Measurements from ENCODE around the gene ALK. TPM values are rescaled to one million over a fixed set of nuclear protein-coding genes. Genes with fewer than 3 reads are reported as not detected.

Gene ALK
- total RNA-seq, 2 donors from 2014 or later: 0.13 to 0.46 TPM

GRCh38 chr2:29206941-29207340, 714.4 kb downstream of the ALK start:
- no peaks in the 10 kb centered on the region for H3K9me3 ChIP-seq (ENCODE audit: control insufficient read depth, low read length)
- Mint-ChIP-seq H3K27me3 (ENCODE audit: insufficient read depth) (peaks cover 36% of the 10 kb centered on the region), H3K27ac (no peak overlapping the region), H3K9me3 (no peaks in the 10 kb centered on the region), H3K4me1 (peaks cover 20% of the 10 kb centered on the region), H3K36me3 (ENCODE audit: low read depth) (no peaks in the 10 kb centered on the region), H3K4me3 (no peak overlapping the region)
- H3K4me1 ChIP-seq (ENCODE audit: control insufficient read depth, insufficient read depth, low read length): no peaks in the 10 kb centered on the region
- no peaks in the 10 kb centered on the region for H3K27me3 ChIP-seq (ENCODE audit: control insufficient read depth, insufficient read depth, low read length, poor library complexity, severe bottlenecking)
- no peak overlapping the region for H3K27ac ChIP-seq (ENCODE audit: low read depth, low read length)
- DNase-seq: peak; percentile 69
- no peaks in the 10 kb centered on the region for H3K36me3 ChIP-seq (ENCODE audit: control insufficient read depth, insufficient read depth, low read length)
- H3K4me3 ChIP-seq (ENCODE audit: low read length): no peak overlapping the region
- no peak overlapping the region for H3K9ac ChIP-seq (ENCODE audit: extremely low read depth, low read length, poor library complexity, severe bottlenecking)
- 62 to 74% methylated on average over 5 of the region's 5 CpGs for WGBS, 2 experiments (ENCODE audit: insufficient coverage in 1 of 2, insufficient read length in 1 of 2)
- TF ChIP-seq, protein P1, sequence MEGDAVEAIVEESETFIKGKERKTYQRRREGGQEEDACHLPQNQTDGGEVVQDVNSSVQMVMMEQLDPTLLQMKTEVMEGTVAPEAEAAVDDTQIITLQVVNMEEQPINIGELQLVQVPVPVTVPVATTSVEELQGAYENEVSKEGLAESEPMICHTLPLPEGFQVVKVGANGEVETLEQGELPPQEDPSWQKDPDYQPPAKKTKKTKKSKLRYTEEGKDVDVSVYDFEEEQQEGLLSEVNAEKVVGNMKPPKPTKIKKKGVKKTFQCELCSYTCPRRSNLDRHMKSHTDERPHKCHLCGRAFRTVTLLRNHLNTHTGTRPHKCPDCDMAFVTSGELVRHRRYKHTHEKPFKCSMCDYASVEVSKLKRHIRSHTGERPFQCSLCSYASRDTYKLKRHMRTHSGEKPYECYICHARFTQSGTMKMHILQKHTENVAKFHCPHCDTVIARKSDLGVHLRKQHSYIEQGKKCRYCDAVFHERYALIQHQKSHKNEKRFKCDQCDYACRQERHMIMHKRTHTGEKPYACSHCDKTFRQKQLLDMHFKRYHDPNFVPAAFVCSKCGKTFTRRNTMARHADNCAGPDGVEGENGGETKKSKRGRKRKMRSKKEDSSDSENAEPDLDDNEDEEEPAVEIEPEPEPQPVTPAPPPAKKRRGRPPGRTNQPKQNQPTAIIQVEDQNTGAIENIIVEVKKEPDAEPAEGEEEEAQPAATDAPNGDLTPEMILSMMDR (conservative IDR thresholded peaks at IDR 0.05): peak; percentile 70

GRCh38 chr2:29202819-29203495, 718.4 kb downstream of the ALK start:
- H3K27ac ChIP-seq (ENCODE audit: low read depth, low read length): no peak overlapping the region
- H3K4me3 Mint-ChIP-seq: no peak overlapping the region
- H3K4me3 ChIP-seq (ENCODE audit: low read length): peak overlapping the region; percentile 23
- TF ChIP-seq, protein P1 (conservative IDR thresholded peaks at IDR 0.05): no peak
- no peaks in the 10 kb centered on the region for H3K27me3 ChIP-seq (ENCODE audit: control insufficient read depth, insufficient read depth, low read length, poor library complexity, severe bottlenecking)
- H3K27me3 Mint-ChIP-seq (ENCODE audit: insufficient read depth): peaks cover 29% of the 10 kb centered on the region
- H3K4me1 ChIP-seq (ENCODE audit: control insufficient read depth, insufficient read depth, low read length): no peaks in the 10 kb centered on the region
- no peaks in the 10 kb centered on the region for H3K9me3 ChIP-seq (ENCODE audit: control insufficient read depth, low read length)
- H3K4me1 Mint-ChIP-seq: peaks cover 26% of the 10 kb centered on the region
- H3K9ac ChIP-seq (ENCODE audit: extremely low read depth, low read length, poor library complexity, severe bottlenecking): no peak overlapping the region
- H3K27ac Mint-ChIP-seq: peak overlapping the region; percentile 10
- peak; percentile 71 for DNase-seq
- H3K36me3 Mint-ChIP-seq (ENCODE audit: low read depth): no peaks in the 10 kb centered on the region
- no peaks in the 10 kb centered on the region for H3K9me3 Mint-ChIP-seq
- H3K36me3 ChIP-seq (ENCODE audit: control insufficient read depth, insufficient read depth, low read length): no peaks in the 10 kb centered on the region
- 55 to 71% methylated on average over 1 to 5 of the region's 5 CpGs for WGBS, 2 experiments (ENCODE audit: insufficient coverage in 1 of 2, insufficient read length in 1 of 2)

DNA sequence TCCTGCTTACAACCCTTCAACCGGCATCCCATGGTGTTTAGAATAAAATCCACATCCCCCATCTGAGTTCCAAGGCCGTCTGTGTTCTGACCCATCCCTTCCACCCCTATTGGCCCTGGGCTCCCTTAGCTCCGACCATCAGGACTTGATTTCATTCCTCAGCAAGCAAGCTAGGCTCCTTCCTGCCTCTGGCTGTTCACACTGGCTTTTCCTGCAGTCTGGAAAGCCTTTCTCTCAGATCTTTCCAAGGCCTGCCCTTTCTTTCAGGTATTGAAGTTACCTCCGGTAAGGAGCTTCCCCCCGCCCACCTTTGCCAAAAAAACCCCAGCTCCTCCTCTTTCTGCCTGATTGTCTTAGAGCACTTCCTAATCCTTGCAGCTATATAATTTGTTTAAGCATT, 719.4 kb downstream of the ALK start:
- peak overlapping the region; percentile 12 for H3K4me3 Mint-ChIP-seq
- Histone ChIP-seq H3K4me3 (ENCODE audit: low read length) (peak overlapping the region; percentile 23), H3K36me3 (ENCODE audit: control insufficient read depth, insufficient read depth, low read length) (no peaks in the 10 kb centered on the region), H3K4me1 (ENCODE audit: control insufficient read depth, insufficient read depth, low read length) (no peaks in the 10 kb centered on the region), H3K27ac (ENCODE audit: low read depth, low read length) (no peak overlapping the region), H3K9me3 (ENCODE audit: control insufficient read depth, low read length) (no peaks in the 10 kb centered on the region), H3K9ac (ENCODE audit: extremely low read depth, low read length, poor library complexity, severe bottlenecking) (no peak overlapping the region), H3K27me3 (ENCODE audit: control insufficient read depth, insufficient read depth, low read length, poor library complexity, severe bottlenecking) (no peaks in the 10 kb centered on the region)
- TF ChIP-seq, protein P1 (conservative IDR thresholded peaks at IDR 0.05): no peak
- H3K9me3 Mint-ChIP-seq: no peaks in the 10 kb centered on the region
- peaks cover 25% of the 10 kb centered on the region for H3K27me3 Mint-ChIP-seq (ENCODE audit: insufficient read depth)
- H3K4me1 Mint-ChIP-seq: peaks cover 27% of the 10 kb centered on the region
- 17 to 29% methylated on average over 1 to 5 of the region's 5 CpGs for WGBS, 2 experiments (ENCODE audit: insufficient coverage in 1 of 2, insufficient read length in 1 of 2)
- H3K27ac Mint-ChIP-seq: peak overlapping the region; percentile 84
- no peaks in the 10 kb centered on the region for H3K36me3 Mint-ChIP-seq (ENCODE audit: low read depth)
- peak; percentile 85 for DNase-seq
